ENCODE results near the gene CYP2E1. TPM values are rescaled to one million over a fixed set of nuclear protein-coding genes. Genes with fewer than 3 reads are reported as not detected.

Gene CYP2E1
- total and polyA plus RNA-seq, 2 donors (not counting 1 experiment from before 2014, with no cell fraction given): 1.1 to 1.3 TPM

DNA sequence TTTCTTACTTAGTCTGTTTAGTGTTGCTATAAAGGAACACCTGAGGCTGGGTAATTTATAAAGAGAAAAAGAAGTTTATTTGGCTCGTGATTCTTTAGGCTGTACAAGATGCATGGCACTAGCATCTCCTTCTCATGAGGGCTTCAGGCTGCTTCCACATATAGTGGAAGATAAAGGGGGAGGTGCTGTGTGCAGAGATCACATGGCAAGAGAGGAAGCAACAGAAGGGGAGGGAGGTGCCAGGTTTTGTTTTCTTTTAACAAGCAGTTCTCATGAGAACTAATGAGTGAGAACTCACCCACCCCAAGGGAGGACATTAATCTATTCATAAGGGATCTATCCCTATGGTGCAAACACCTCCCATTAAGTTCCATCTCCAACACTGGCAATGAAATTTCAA is 17.3 kb downstream of the CYP2E1 start:
- no peak overlapping the region for H3K4me2 ChIP-seq (replicated peaks; ENCODE audit: low read depth, low read length, poor library complexity, severe bottlenecking)
- H3K9ac ChIP-seq (ENCODE audit: low read length): no peak overlapping the region
- DNase-seq (no peak), ATAC-seq (ENCODE audit: low read depth) (no peak)
- H4K20me1 ChIP-seq (ENCODE audit: control insufficient read depth, insufficient read depth, low read length, poor library complexity, severe bottlenecking): no peaks in the 10 kb centered on the region
- Mint-ChIP-seq H3K27me3 (peaks cover 27% of the 10 kb centered on the region), H3K4me1 (peaks cover 4% of the 10 kb centered on the region), H3K27ac (no peak overlapping the region), H3K9me3 (ENCODE audit: insufficient read depth) (peaks cover 8% of the 10 kb centered on the region), H3K4me3 (no peak overlapping the region)
- ChIA-PET POLR2A (no interaction called here), CTCF (no interaction called here)
- no peak overlapping the region for H3K27ac ChIP-seq (ENCODE audit: low read length in 2 of 2)
- H3K4me3 ChIP-seq (ENCODE audit: control extremely low read depth in 1 of 5, extremely low read depth in 1 of 5, insufficient read depth in 1 of 5, low read depth in 2 of 5, low read length in 4 of 5): no peak overlapping the region
- H2AFZ ChIP-seq (ENCODE audit: insufficient read depth, low read depth, low read length, poor library complexity, severe bottlenecking): no peak overlapping the region
- H3K9me3 ChIP-seq (ENCODE audit: control extremely low read depth in 1 of 3, control insufficient read depth in 2 of 3, insufficient read depth in 1 of 3, low read length in 2 of 3): peaks cover 0 to 11% (median 10%) of the 10 kb centered on the region in 3 donors
- WGBS (ENCODE audit: insufficient coverage): 83% methylated on average over 1 of the region's 1 CpG
- H3K79me2 ChIP-seq (ENCODE audit: control insufficient read depth, insufficient read depth, low read length): no peaks in the 10 kb centered on the region
- H3K4me1 ChIP-seq (ENCODE audit: control insufficient read depth in 2 of 2, insufficient read depth in 2 of 2, low read length in 2 of 2): no peaks in the 10 kb centered on the region
- intact Hi-C loops (cut with micrococcal nuclease): no loop called here
- no peaks in the 10 kb centered on the region for H3K36me3 ChIP-seq (replicated peaks in 1 of 2; ENCODE audit: control extremely low read depth in 1 of 2, control insufficient read depth in 1 of 2, extremely low read depth in 1 of 2, insufficient read depth in 2 of 2, low read length in 1 of 2)
- H3K27me3 ChIP-seq (replicated peaks in 1 of 4; ENCODE audit: control extremely low read depth in 1 of 4, control insufficient read depth in 3 of 4, insufficient read depth in 4 of 4, low read length in 3 of 4): peaks cover 0 to 8% (median 2%) of the 10 kb centered on the region in 4 experiments
- no peak for TF ChIP-seq EZH2 (IDR thresholded peaks at IDR 0.05; ENCODE audit: borderline replicate concordance, insufficient read depth, low read depth, low read length, poor library complexity, severe bottlenecking)
- TF ChIP-seq, protein P1, sequence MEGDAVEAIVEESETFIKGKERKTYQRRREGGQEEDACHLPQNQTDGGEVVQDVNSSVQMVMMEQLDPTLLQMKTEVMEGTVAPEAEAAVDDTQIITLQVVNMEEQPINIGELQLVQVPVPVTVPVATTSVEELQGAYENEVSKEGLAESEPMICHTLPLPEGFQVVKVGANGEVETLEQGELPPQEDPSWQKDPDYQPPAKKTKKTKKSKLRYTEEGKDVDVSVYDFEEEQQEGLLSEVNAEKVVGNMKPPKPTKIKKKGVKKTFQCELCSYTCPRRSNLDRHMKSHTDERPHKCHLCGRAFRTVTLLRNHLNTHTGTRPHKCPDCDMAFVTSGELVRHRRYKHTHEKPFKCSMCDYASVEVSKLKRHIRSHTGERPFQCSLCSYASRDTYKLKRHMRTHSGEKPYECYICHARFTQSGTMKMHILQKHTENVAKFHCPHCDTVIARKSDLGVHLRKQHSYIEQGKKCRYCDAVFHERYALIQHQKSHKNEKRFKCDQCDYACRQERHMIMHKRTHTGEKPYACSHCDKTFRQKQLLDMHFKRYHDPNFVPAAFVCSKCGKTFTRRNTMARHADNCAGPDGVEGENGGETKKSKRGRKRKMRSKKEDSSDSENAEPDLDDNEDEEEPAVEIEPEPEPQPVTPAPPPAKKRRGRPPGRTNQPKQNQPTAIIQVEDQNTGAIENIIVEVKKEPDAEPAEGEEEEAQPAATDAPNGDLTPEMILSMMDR (IDR thresholded peaks at IDR 0.05): no peak

DNA sequence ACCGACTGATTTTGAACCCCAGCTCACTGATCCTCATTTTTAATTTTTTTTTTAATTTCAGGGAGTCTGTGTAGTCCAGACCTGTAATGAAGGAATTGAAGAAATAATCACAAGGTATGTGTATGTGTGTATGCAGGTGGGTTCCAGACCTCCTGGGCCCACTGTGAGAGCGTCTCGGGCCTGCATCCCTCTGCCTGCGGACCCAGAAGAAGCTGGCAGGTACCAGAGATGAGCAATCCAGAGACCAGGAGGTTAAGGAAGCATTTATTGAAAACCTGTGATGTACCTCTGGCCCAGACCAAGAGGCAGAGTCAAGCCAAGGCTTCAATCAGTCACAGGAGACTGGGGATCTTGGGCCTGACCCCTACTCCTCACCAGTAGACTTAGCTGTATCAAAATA is 27.4 kb downstream of the CYP2E1 start:
- Histone ChIP-seq H3K4me3 (ENCODE audit: control extremely low read depth in 1 of 5, extremely low read depth in 1 of 5, insufficient read depth in 1 of 5, low read depth in 2 of 5, low read length in 4 of 5) (no peak overlapping the region), H3K4me2 (replicated peaks; ENCODE audit: low read depth, low read length, poor library complexity, severe bottlenecking) (no peak overlapping the region), H3K27me3 (replicated peaks in 1 of 4; ENCODE audit: control extremely low read depth in 1 of 4, control insufficient read depth in 3 of 4, insufficient read depth in 4 of 4, low read length in 3 of 4) (no peaks in the 10 kb centered on the region), H3K9me3 (ENCODE audit: control extremely low read depth in 1 of 3, control insufficient read depth in 2 of 3, insufficient read depth in 1 of 3, low read length in 2 of 3) (no peaks in the 10 kb centered on the region), H3K9ac (ENCODE audit: low read length) (no peak overlapping the region), H4K20me1 (ENCODE audit: control insufficient read depth, insufficient read depth, low read length, poor library complexity, severe bottlenecking) (no peaks in the 10 kb centered on the region), H2AFZ (ENCODE audit: insufficient read depth, low read depth, low read length, poor library complexity, severe bottlenecking) (no peak overlapping the region), H3K36me3 (replicated peaks in 1 of 2; ENCODE audit: control extremely low read depth in 1 of 2, control insufficient read depth in 1 of 2, extremely low read depth in 1 of 2, insufficient read depth in 2 of 2, low read length in 1 of 2) (no peaks in the 10 kb centered on the region), H3K4me1 (ENCODE audit: control insufficient read depth in 2 of 2, insufficient read depth in 2 of 2, low read length in 2 of 2) (no peaks in the 10 kb centered on the region), H3K79me2 (ENCODE audit: control insufficient read depth, insufficient read depth, low read length) (no peaks in the 10 kb centered on the region), H3K27ac (ENCODE audit: low read length in 2 of 2) (no peak overlapping the region)
- ChIA-PET CTCF (no interaction called here), POLR2A (no interaction called here)
- TF ChIP-seq EZH2 (IDR thresholded peaks at IDR 0.05; ENCODE audit: borderline replicate concordance, insufficient read depth, low read depth, low read length, poor library complexity, severe bottlenecking): no peak
- TF ChIP-seq, protein P1 (IDR thresholded peaks at IDR 0.05): no peak
- ATAC-seq (ENCODE audit: low read depth) (no peak), DNase-seq (no peak)
- H3K27ac Mint-ChIP-seq: no peak overlapping the region
- peaks cover 43% of the 10 kb centered on the region for H3K27me3 Mint-ChIP-seq
- no peak overlapping the region for H3K4me3 Mint-ChIP-seq
- no peaks in the 10 kb centered on the region for H3K9me3 Mint-ChIP-seq (ENCODE audit: insufficient read depth)
- H3K4me1 Mint-ChIP-seq: no peaks in the 10 kb centered on the region
- intact Hi-C loops (cut with micrococcal nuclease): no loop called here
- 80% methylated on average over 3 of the region's 4 CpGs for WGBS (ENCODE audit: insufficient coverage)
